MM.1S (cell line): Measurements from ENCODE around the gene CACNA1D.

Experiments
- DNase-seq: peaks from one replicate; pipeline ENCODE4 v3.0.0-alpha.2; 2015
- H2AFZ ChIP-seq: fragments of 300-600 bp; sonication (generic); 2 replicates; pipeline ENCODE4 v1.6.0; 2016; ENCODE audit warnings: antibody characterized with exemption, low read length
- H3F3A ChIP-seq: fragments of 300-600 bp; sonication (generic); 2 replicates; pipeline ENCODE4 v1.6.1; 2016; ENCODE audit warnings: mild to moderate bottlenecking, antibody characterized with exemption, low read length, moderate library complexity, mixed read lengths; ENCODE audit not compliant: insufficient read depth
- H3K27ac ChIP-seq: fragments of 300-600 bp; sonication (generic); 2 replicates; pipeline ENCODE4 v1.5.1; 2016; ENCODE audit warnings: mild to moderate bottlenecking, low read length
- H3K27me3 ChIP-seq: fragments of 300-600 bp; sonication (generic); replicated peaks from 2 replicates; pipeline ENCODE4 v1.6.0; 2016; ENCODE audit warnings: low read length; ENCODE audit not compliant: insufficient read depth
- H3K36me3 ChIP-seq: fragments of 300-600 bp; sonication (generic); replicated peaks from 2 replicates; pipeline ENCODE4 v1.6.1; 2016; ENCODE audit warnings: mild to moderate bottlenecking, low read length, mixed read lengths; ENCODE audit not compliant: insufficient read depth
- H3K4me1 ChIP-seq: fragments of 300-600 bp; sonication (generic); 2 replicates; pipeline ENCODE4 v1.6.1; 2016; ENCODE audit warnings: low read length, mixed read lengths
- H3K4me2 ChIP-seq: fragments of 300-600 bp; sonication (generic); 2 replicates; pipeline ENCODE4 v1.6.0; 2016; ENCODE audit warnings: low read depth, low read length
- H3K4me3 ChIP-seq: fragments of 300-600 bp; sonication (generic); 2 replicates; pipeline ENCODE4 v1.5.1; 2016; ENCODE audit warnings: low read length, mixed read lengths
- H3K79me2 ChIP-seq: fragments of 300-600 bp; sonication (generic); 2 replicates; pipeline ENCODE4 v1.6.1; 2016; ENCODE audit warnings: mixed run types, low read length, mixed read lengths
- H3K9ac ChIP-seq: fragments of 300-600 bp; sonication (generic); 2 replicates; pipeline ENCODE4 v1.6.1; 2016; ENCODE audit warnings: low read length, mixed read lengths
- H3K9me2 ChIP-seq: fragments of 300-600 bp; sonication (generic); replicated peaks from 2 replicates; pipeline ENCODE4 v1.6.1; 2016; ENCODE audit warnings: mild to moderate bottlenecking, low read length, mixed read lengths; ENCODE audit not compliant: insufficient read depth
- H3K9me3 ChIP-seq: fragments of 300-600 bp; sonication (generic); replicated peaks from 2 replicates; pipeline ENCODE4 v1.6.1; 2016; ENCODE audit warnings: mild to moderate bottlenecking, low read length, mixed read lengths; ENCODE audit not compliant: insufficient read depth
- H4K20me1 ChIP-seq: fragments of 300-600 bp; sonication (generic); 2 replicates; pipeline ENCODE4 v1.6.1; 2016; ENCODE audit warnings: mild to moderate bottlenecking, low read length, moderate library complexity, mixed read lengths; ENCODE audit not compliant: insufficient read depth
- EZH2 ChIP-seq: fragments of 300-600 bp; sonication (generic); optimal IDR thresholded peaks from 2 replicates; pipeline ENCODE3; 2017; ENCODE audit warnings: low read depth, mild to moderate bottlenecking, antibody characterized with exemption, low read length, mixed read lengths
- EZH2phosphoT487 ChIP-seq: fragments of 300-600 bp; sonication (generic); IDR thresholded peaks from 2 replicates; pipeline ENCODE4 v1.6.1; 2018; ENCODE audit warnings: antibody characterized with exemption, low read length
- TF ChIP-seq, protein P1 (sequence below): fragments of 300-600 bp; sonication (generic); IDR thresholded peaks from 2 replicates; pipeline ENCODE4 v1.5.1; 2016; ENCODE audit warnings: antibody characterized with exemption, low read length, mixed read lengths

CACNA1D gene

DNA sequence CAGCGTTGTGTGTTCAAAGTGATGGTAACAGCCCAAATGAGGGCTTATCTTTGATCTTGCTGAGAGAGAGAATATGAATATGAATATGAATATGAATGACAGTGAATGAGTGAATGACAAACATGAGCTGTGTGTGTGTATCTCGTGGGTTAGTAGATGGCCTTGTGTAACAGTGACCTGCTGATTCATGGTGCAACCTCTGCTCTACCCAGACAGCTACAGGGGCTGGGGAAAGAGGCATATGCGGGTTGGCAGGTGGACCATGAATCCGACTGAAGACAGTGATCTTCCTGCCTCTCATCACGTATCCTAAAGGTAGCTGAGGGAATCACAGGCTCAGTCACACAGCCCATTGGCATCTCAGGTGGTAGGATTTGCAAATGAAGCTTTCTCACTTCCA is 293.6 kb downstream of the CACNA1D start:
- Histone ChIP-seq H3K4me1 (no peaks in the 10 kb centered on the region), H3K4me2 (no peak overlapping the region), H3K27me3 (no peaks in the 10 kb centered on the region), H3K9me2 (no peaks in the 10 kb centered on the region), H4K20me1 (no peaks in the 10 kb centered on the region), H3K9ac (no peak overlapping the region), H3K27ac (no peak overlapping the region), H3K36me3 (no peaks in the 10 kb centered on the region), H3K79me2 (no peaks in the 10 kb centered on the region), H3K9me3 (no peaks in the 10 kb centered on the region), H3F3A (no peaks in the 10 kb centered on the region), H2AFZ (no peak overlapping the region), H3K4me3 (no peak overlapping the region)
- no peak for DNase-seq
- TF ChIP-seq, protein P1, sequence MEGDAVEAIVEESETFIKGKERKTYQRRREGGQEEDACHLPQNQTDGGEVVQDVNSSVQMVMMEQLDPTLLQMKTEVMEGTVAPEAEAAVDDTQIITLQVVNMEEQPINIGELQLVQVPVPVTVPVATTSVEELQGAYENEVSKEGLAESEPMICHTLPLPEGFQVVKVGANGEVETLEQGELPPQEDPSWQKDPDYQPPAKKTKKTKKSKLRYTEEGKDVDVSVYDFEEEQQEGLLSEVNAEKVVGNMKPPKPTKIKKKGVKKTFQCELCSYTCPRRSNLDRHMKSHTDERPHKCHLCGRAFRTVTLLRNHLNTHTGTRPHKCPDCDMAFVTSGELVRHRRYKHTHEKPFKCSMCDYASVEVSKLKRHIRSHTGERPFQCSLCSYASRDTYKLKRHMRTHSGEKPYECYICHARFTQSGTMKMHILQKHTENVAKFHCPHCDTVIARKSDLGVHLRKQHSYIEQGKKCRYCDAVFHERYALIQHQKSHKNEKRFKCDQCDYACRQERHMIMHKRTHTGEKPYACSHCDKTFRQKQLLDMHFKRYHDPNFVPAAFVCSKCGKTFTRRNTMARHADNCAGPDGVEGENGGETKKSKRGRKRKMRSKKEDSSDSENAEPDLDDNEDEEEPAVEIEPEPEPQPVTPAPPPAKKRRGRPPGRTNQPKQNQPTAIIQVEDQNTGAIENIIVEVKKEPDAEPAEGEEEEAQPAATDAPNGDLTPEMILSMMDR, result no peak

DNA sequence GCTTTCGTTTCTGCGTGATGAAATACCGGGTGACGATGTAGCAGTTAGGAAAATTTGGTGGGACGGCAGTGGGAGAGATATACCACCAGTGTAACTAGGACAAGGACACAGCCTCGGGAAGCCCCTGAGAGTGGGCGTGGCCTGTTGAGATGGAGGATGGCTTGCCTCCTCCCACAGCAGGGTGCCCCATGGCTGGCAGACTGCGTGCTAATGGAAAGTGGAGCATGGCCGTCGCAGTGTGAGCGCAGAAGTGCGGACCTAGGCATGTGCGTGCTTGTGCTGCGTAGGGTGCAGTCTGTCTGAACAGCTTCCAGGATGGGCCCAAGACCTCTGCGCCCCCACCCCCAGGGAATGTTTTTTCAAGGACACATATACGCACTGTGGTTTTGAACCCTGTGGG is 295.0 kb downstream of the CACNA1D start:
- H3K27me3 ChIP-seq, result no peaks in the 10 kb centered on the region
- H3K79me2 ChIP-seq, result no peaks in the 10 kb centered on the region
- H3K4me3 ChIP-seq, result no peak overlapping the region
- H2AFZ ChIP-seq, result no peak overlapping the region
- H3K4me2 ChIP-seq, result no peak overlapping the region
- TF ChIP-seq EZH2phosphoT487 (no peak), EZH2 (no peak)
- TF ChIP-seq, protein P1, result no peak
- no peaks in the 10 kb centered on the region for H3K4me1 ChIP-seq
- H3K27ac ChIP-seq, result no peak overlapping the region
- DNase-seq, result no peak
- H3K9me3 ChIP-seq, result no peaks in the 10 kb centered on the region
- no peaks in the 10 kb centered on the region for H4K20me1 ChIP-seq
- H3K9me2 ChIP-seq, result no peaks in the 10 kb centered on the region
- H3F3A ChIP-seq, result no peaks in the 10 kb centered on the region
- H3K9ac ChIP-seq, result no peak overlapping the region
- H3K36me3 ChIP-seq, result no peaks in the 10 kb centered on the region

DNA sequence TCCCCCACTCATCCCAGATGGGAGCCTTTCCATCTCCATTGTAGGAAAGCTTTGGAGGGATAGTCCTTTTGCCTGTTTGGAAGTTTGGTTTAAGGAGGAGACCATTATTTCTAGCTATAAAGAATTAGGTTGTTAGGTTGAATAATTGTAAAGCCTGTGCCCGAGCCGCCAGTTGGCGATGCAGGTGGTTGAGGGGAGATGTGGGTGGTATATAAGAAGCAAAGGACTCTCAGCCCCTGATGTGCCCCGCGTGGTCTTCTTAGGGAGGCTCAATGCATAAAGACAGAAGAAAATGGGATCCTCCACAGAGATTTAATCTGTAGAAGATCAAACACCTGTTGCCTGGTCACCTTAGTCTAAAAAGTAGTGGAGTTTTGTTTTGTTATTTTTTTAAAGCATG is 296.1 kb downstream of the CACNA1D start:
- no peaks in the 10 kb centered on the region for H3K9me3 ChIP-seq
- H3K4me2 ChIP-seq, result no peak overlapping the region
- no peaks in the 10 kb centered on the region for H3K27me3 ChIP-seq
- no peaks in the 10 kb centered on the region for H3K36me3 ChIP-seq
- H3K79me2 ChIP-seq, result no peaks in the 10 kb centered on the region
- H3K9me2 ChIP-seq, result no peaks in the 10 kb centered on the region
- H3K9ac ChIP-seq, result no peak overlapping the region
- H3K4me3 ChIP-seq, result no peak overlapping the region
- no peak overlapping the region for H2AFZ ChIP-seq
- no peaks in the 10 kb centered on the region for H4K20me1 ChIP-seq
- no peaks in the 10 kb centered on the region for H3F3A ChIP-seq
- no peak for DNase-seq
- TF ChIP-seq, protein P1, result no peak
- TF ChIP-seq EZH2phosphoT487 (no peak), EZH2 (no peak)
- no peaks in the 10 kb centered on the region for H3K4me1 ChIP-seq
- no peak overlapping the region for H3K27ac ChIP-seq

DNA sequence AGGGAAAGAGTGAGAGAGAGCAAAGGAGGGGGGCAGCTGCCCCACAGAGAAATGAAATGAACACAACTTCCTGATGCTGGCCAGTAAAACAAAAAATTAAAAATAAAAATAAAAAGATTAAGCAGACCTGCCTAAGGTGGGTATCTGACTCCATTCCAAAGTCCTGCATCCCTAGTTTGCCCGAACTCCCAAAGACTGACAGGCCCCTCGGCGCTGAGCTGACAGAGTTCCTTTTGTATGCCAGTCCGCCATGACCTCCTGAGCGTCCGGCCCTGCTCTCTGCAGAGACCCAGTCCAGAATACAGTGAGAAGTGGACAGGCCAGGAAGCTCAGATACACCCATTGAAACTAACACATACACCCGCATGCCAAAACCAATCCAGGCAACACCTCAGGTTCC is 296.9 kb downstream of the CACNA1D start:
- H3F3A ChIP-seq, result no peaks in the 10 kb centered on the region

More for the DNA sequence above, 296.9 kb downstream of the CACNA1D start:
- H3K9ac ChIP-seq, result no peak overlapping the region
- H3K36me3 ChIP-seq, result no peaks in the 10 kb centered on the region
- no peaks in the 10 kb centered on the region for H3K9me3 ChIP-seq
- H3K4me3 ChIP-seq, result no peak overlapping the region
- H3K9me2 ChIP-seq, result no peaks in the 10 kb centered on the region
- no peaks in the 10 kb centered on the region for H4K20me1 ChIP-seq
- H3K27ac ChIP-seq, result no peak overlapping the region
- no peak for DNase-seq
- H3K4me1 ChIP-seq, result no peaks in the 10 kb centered on the region
- H3K27me3 ChIP-seq, result no peaks in the 10 kb centered on the region
- H3K79me2 ChIP-seq, result no peaks in the 10 kb centered on the region
- no peak overlapping the region for H3K4me2 ChIP-seq
- no peak overlapping the region for H2AFZ ChIP-seq
- no peak for TF ChIP-seq EZH2
- TF ChIP-seq EZH2phosphoT487, result no peak
- TF ChIP-seq, protein P1, result no peak
